Keratinocyte (primary cell): ENCODE measurements around the gene AXIN2.

ENCODE experiments used
- EZH2 ChIP-seq: IDR thresholded peaks from one replicate; pipeline ENCODE4 v1.6.1; 2012; ENCODE audit warnings: inconsistent platforms, mild to moderate bottlenecking, low read length, moderate library complexity
- TF ChIP-seq, protein P1 (sequence below), 3 experiments: IDR thresholded peaks in 1 of 3; conservative IDR thresholded peaks in 1 of 3; optimal IDR thresholded peaks in 1 of 3; 2 replicates in 2 of 3; 3 replicates in 1 of 3; pipeline versions ENCODE3 to v1.5.1; 2011; ENCODE audit warnings: low read length in 3 of 3, mild to moderate bottlenecking in 3 of 3, moderate library complexity in 2 of 3, control low read depth in 1 of 3, inconsistent platforms in 1 of 3; ENCODE audit not compliant: insufficient read depth in 2 of 3; ENCODE audit errors: extremely low read depth in 1 of 3

- TF ChIP-seq EZH2 = no peak
- TF ChIP-seq, protein P1, sequence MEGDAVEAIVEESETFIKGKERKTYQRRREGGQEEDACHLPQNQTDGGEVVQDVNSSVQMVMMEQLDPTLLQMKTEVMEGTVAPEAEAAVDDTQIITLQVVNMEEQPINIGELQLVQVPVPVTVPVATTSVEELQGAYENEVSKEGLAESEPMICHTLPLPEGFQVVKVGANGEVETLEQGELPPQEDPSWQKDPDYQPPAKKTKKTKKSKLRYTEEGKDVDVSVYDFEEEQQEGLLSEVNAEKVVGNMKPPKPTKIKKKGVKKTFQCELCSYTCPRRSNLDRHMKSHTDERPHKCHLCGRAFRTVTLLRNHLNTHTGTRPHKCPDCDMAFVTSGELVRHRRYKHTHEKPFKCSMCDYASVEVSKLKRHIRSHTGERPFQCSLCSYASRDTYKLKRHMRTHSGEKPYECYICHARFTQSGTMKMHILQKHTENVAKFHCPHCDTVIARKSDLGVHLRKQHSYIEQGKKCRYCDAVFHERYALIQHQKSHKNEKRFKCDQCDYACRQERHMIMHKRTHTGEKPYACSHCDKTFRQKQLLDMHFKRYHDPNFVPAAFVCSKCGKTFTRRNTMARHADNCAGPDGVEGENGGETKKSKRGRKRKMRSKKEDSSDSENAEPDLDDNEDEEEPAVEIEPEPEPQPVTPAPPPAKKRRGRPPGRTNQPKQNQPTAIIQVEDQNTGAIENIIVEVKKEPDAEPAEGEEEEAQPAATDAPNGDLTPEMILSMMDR (optimal IDR thresholded peaks at IDR 0.05 in 1 of 3, IDR thresholded peaks at IDR 0.05 in 1 of 3, conservative IDR thresholded peaks at IDR 0.05 in 1 of 3; ENCODE audit: extremely low read depth in 1 of 3, insufficient read depth in 2 of 3, low read length in 3 of 3) = no peak
Observed at GRCh38 chr17:65561452-65562205, at the start of gene AXIN2.
